HEK293T (cell line): ENCODE results near the gene KLHL36.

Experiments used
- ARNT ChIP-seq: fragments of 450-650 bp; IDR thresholded peaks from 2 replicates; pipeline ENCODE4 v1.6.1; 2017; ENCODE audit warnings: mild to moderate bottlenecking
- BHLHE40 ChIP-seq: fragments of 450-650 bp; IDR thresholded peaks from 2 replicates; pipeline ENCODE4 v1.6.1; 2016; ENCODE audit warnings: mild to moderate bottlenecking, moderate library complexity, borderline replicate concordance
- FOXM1 ChIP-seq: fragments of 450-650 bp; IDR thresholded peaks from 2 replicates; pipeline ENCODE4 v1.6.1; 2017; ENCODE audit warnings: mild to moderate bottlenecking, borderline replicate concordance
- HDGF ChIP-seq: fragments of 450-650 bp; IDR thresholded peaks from 2 replicates; pipeline ENCODE4 v1.6.1; 2017; ENCODE audit warnings: antibody characterized with exemption, borderline replicate concordance
- NFRKB ChIP-seq: fragments of 450-650 bp; IDR thresholded peaks from 2 replicates; pipeline ENCODE4 v1.6.1; 2016; ENCODE audit warnings: mild to moderate bottlenecking, moderate library complexity
- SP1 ChIP-seq: fragments of 450-650 bp; IDR thresholded peaks from 2 replicates; pipeline ENCODE4 v1.6.1; 2017
- ZNF384 ChIP-seq: fragments of 450-650 bp; IDR thresholded peaks from 2 replicates; pipeline ENCODE4 v1.6.1; 2016

GRCh38 chr16:84692451-84693214 is 44.3 kb downstream of the KLHL36 start:
- TF ChIP-seq FOXM1 (no peak), ARNT (no peak), HDGF (no peak), NFRKB (no peak), ZNF384 (no peak), SP1 (no peak), BHLHE40 (no peak)
